Subcutaneous adipose tissue (tissue), 4 donors: ENCODE data around the gene EEA1. TPM values are rescaled to one million over a fixed set of nuclear protein-coding genes. Genes with fewer than 3 reads are reported as not detected.

Experiments
- total RNA-seq, 4 donors: library from RNA; depleted of rRNA; stranded (reverse); fragments of >200 nt; gene quantifications; one replicate each; pipeline ENCODE4 v1.1.0, GENCODE V29; 2016
- TF ChIP-seq, protein P1 (sequence below): fragments of 450-650 bp; IDR thresholded peaks from one replicate; pipeline ENCODE4 v1.5.1; 2016; ENCODE audit warnings: low read depth, mild to moderate bottlenecking, control low read depth, antibody characterized with exemption, moderate library complexity

Gene EEA1
- total RNA-seq, 4 donors from 2014 or later, result 43.9 to 59.5 (median 53.9) TPM

DNA sequence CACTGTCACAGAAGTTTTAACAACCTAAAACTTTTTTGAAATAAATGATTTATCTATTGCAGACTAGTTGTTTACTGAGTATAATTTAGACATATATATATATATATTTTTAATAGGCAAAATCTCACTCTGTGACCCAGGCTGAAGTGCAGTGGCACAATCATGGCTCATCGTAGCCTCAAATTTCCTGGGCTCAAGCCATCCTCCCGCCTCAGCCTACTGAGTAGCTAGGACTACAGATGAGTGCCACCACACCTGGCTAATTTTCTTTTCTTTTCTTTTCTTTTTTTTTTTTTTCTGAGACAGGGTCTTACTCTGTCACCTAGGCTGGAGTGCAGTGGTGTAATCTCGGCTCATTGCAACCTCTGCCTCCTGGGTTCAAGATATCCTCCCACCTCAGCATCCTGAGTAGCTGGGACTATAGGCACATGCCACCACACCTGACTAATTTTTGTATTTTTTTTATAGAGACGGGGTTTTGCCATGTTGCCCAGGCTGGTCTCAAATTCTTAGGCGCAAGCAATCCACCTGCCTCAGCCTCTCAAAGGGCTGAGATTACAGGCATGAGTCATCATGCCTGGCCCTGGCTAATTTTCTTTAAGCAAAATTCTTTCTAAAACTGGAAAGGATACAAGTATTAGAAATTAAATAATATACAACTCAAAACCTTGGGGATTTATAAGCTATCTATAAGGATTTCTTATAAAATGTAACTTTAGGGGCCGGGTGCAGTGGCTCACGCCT, 23.1 kb downstream of the EEA1 start:
- TF ChIP-seq, protein P1, sequence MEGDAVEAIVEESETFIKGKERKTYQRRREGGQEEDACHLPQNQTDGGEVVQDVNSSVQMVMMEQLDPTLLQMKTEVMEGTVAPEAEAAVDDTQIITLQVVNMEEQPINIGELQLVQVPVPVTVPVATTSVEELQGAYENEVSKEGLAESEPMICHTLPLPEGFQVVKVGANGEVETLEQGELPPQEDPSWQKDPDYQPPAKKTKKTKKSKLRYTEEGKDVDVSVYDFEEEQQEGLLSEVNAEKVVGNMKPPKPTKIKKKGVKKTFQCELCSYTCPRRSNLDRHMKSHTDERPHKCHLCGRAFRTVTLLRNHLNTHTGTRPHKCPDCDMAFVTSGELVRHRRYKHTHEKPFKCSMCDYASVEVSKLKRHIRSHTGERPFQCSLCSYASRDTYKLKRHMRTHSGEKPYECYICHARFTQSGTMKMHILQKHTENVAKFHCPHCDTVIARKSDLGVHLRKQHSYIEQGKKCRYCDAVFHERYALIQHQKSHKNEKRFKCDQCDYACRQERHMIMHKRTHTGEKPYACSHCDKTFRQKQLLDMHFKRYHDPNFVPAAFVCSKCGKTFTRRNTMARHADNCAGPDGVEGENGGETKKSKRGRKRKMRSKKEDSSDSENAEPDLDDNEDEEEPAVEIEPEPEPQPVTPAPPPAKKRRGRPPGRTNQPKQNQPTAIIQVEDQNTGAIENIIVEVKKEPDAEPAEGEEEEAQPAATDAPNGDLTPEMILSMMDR, result no peak

DNA sequence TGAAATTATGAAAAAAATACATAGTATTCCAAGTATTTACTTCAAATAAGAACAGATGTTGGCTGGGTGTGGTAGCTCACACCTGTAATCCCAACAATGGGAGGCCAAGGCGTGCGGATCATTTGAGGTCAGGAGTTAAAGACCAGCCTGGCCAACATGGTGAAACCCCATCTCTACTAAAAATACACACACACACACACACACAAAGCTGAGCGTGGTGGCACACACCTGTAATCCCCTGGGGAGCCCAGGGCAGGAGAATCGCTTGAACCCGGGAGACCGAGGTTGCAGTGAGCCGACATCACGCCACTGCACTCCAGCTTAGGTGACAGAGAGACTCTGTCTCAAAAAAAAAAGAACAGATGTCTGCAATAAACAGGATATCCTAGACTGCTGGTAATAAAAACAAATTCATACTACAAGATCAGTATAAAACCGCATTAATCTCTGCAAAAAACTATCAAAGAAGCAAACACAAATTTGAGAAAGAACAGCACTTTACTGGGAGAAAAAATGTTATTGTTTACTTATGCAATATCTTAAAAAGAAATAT, 23.8 kb downstream of the EEA1 start:
- TF ChIP-seq, protein P1, result no peak

DNA sequence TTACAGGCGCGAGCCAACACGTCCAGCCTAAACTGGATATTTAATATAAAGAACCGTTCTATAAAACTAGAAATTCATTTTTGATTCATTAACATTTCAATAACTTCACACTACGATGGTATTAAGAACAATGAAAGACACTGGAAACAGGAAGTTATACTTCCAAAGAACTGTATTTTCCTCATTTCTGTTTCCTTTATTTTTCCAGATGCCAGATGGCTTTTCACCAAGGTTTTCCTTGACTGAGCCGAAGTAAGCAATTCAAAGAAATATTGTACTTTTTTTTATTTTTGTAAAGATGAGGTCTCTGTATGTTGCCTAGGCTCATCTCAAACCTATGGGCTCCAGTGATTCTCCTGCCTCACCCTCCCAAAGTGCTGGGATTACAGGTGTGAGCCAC, 28.2 kb downstream of the EEA1 start:
- TF ChIP-seq, protein P1, result no peak

DNA sequence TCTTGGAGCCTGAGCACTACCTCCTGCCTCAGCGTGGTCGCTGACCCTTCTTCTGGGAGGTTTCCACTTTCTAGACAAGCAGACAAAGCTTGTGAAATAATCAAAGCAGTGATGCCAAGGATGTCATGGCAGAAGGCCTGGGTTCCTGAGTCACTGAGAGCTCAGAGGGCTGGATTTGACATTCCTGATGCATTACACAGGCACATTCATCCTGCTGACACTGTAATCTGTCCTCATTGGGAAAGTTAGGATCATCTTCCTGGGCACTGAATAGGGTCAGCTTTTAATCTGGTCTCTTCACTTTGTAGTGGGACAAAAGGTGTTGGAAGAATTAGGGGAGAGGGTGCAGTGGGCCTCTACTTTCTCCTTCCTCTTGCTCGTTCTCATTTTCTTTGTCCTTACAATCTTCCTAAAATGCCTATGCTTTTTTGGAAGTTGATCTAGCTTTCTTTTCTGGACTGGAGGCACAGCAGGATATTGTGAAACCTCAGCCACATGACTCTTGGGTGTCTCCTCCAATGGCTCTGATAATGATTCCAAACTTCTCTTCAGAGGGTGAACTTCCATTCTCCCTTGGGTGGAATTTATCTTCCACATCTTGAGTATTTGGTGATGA, 29.6 kb downstream of the EEA1 start:
- TF ChIP-seq, protein P1, result no peak

DNA sequence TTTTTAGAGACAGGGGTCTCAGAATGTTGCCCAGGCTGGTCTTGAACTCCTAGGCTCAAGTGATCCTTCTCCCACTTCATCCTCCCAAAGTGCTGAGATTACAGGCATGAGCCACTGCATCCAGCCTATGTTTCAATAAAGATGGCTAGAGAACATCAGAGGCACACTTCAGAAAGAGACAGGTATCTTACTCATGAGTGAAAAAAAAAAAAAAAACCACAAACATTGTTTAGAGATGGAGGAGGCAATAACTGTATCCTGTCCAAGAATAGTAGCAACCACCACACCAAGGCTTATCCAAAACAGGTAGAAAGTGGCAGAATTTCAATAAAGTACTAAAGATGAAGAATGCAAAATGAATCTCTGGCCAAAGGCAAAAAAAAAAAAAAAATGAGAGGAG, 30.3 kb downstream of the EEA1 start:
- TF ChIP-seq, protein P1, result no peak

DNA sequence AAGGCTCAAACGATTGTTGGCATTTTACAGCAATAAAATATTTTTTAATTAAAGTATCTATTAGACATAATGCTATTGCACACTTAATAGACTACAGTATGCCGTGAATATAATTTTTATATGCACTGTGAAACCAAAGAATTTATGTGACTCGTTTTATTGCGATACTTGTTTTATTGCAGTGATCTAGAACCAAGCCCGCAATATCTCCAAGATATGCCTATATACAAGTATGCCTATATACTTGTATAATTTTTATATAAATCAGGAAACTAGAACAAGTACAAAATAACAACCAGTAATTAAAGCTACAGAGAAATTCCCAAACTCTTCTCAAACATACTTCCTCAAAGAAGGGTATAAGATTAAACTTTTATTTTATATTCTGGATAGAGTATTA, 31.3 kb downstream of the EEA1 start:
- TF ChIP-seq, protein P1, result no peak

DNA sequence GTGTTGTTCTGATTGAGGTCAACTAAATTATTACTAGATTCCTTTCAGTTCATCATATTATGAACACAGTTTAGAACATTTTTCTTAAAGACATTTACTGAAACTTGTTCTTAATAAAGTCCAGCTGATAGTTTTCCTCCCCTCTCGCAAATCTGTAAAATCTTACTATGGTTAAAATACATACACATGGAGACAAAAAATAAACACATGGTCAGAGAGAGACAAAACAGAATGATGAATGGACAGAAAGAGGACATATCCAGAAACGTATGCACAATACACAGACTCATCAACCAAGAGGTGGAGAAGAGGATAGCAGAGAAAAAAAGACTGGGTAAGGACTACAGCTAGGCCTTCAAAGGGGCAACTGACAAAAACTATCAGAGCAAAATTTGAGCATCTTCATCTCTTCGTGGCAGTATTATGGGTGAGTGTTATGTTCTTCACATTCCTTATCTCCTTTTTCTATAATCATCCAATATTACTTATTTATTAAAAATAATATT, 38.4 kb downstream of the EEA1 start:
- TF ChIP-seq, protein P1, result no peak
